Islet precursor cell (in vitro differentiated cells): ENCODE data around the gene PITPNM3.

Experiments used
- DNase-seq: peaks from one replicate; pipeline ENCODE4 v3.0.0-alpha.2; 2018

Gene PITPNM3

GRCh38 chr17:6525141-6525540 is 31.2 kb downstream of the PITPNM3 start:
- no peak for DNase-seq

GRCh38 chr17:6524520-6524919 is 31.8 kb downstream of the PITPNM3 start:
- DNase-seq, result no peak

DNA sequence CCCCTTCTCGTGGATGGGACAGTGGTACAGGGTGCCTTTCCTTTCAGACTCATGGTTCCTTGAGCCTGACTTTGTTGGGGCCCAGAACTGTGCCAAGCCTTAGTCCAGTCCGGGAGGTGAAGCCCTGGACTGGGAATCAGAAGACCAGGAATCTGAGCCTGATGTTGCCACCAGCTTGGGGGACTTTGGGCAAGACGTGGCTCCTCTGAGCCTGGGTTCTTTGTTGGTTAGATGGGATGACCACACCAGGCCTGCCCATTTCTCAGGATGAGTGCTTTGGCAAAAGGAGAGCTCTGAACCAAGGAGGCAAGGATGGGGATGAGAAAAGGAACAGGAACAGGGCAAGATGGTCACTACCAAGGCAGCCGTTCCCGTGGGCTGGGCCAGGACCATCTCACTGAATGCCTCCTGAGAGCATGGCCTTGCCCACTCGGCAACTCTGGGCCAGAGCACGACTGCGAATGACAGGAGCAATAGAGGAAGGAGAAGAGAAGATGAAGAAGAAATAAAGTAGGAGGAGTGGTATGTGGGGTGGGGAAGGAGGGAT is 32.5 kb downstream of the PITPNM3 start:
- peak; percentile 39 for DNase-seq

DNA sequence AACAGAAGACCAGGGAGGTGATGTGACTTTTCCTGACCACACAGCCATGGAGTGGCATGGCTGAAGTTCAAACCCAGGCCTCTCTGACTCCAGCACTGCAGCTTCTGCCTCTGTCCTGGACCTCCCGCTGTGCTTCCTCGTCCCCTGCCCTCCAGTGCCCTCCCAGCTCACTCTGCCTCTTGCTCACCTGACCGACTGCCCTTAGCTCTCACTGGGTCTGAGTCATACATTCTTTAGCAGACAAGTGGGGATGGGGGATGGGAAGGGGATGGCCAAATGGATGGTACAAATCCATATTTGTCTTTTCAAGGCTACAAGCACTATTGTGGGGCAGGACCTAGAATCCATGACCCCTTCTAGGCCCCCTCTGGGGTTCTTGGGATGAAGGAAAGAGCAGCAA is 33.0 kb downstream of the PITPNM3 start:
- DNase-seq, result peak; percentile 92

GRCh38 chr17:6521586-6521985 is 34.8 kb downstream of the PITPNM3 start:
- no peak for DNase-seq

GRCh38 chr17:6517062-6517461 is 39.3 kb downstream of the PITPNM3 start:
- no peak for DNase-seq

DNA sequence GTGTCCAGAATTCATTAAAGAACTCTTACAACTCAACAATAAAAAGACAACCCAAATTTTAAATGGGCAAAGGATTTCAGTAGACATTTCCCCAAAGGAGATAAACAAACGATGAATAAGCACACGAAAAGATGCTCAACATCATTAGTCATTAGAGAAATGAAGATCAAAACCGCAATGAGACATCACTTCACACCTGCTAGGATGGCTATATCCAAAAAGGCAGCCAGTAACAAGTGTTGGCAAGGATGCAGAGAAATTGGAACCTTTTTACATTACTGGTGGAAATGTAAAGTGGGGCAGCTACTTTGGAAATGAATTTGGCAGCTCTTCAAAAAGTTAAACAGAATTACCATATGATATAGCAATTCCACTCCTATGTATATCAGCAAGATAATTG is 42.0 kb downstream of the PITPNM3 start:
- DNase-seq, result no peak

GRCh38 chr17:6512552-6512951 is 43.8 kb downstream of the PITPNM3 start:
- no peak for DNase-seq

- peak; percentile 89 for DNase-seq
These were observed 45.9 kb downstream of the PITPNM3 start for GRCh38 chr17:6510321-6510977.

DNA sequence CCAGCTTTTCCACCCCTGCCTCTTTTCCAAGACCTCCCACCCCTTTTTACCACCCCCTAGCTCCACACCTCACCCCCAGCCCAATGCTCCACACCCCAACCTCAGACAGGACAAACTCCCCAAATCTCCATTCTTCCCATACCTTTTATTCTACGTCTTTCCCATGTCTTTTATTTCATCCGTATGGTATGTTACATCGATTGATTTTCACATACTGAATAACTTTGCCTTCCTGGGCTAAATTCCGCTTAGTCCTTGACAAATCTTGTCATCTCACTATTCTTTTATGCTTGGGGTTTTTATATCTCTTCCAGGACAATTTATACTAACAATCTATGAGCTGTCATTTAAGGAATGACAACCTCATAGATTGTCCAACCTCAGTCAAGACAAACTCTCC is 46.4 kb downstream of the PITPNM3 start:
- DNase-seq, result peak; percentile 29

DNA sequence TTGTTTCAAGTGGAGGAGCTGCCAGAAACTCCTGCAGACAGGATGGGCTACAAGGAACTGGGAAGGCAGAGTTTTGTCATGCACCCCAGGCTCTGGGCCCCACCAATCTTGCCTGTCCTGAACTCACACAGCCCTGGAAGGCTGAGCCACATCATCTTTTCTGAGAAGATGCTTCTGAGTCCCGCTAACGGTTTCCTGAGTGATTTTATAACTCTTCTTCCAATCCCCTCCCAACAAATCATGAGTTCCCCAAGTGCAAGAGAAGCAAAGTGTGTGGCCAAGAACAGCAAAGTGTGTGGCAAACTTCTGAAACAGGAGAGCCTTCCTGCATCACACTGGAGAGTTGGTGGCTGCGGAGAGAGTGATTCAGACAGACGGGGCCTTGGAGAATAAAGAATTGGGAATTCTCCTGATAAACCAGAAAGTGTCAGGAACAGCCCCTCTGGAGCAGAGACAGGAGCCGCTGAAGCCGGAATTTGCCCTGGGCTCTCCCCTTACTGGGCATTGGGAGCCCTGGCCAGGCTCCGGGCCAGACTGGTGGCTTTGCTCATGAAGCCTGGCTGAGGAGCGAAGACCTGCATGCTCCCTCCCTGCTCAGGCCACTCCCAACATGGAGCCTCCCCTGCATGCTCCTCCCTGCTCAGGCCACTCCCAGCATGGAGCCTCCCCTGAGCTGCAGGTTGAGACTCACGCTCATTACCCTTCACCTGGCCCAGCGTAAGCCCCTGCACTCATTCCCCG is 47.2 kb downstream of the PITPNM3 start:
- peak; percentile 56 for DNase-seq

DNA sequence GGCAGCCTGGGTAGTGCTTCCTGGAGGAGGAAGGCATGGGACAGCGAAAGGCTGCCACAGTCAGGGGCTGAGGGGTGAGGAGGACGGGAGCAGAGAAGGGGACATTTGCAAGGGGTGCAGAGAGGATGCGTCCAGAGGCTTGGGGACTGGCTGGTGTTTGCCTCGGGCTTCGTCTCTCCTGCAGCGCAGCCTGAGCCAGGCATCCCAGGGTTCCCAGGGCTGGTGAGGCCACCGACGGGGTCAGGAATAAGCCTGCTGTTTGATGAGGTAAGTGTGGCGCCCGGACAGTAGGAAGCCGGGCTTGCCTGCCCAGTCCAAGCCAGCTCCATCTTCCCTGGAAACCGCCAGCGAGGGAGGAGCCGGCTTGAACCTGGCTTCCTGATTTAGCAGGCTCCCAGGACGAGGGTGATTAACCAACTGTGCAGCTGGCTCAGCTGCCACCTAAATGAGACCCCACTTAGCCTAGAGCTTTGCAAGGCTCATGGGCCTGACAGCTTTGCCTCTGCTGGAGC is 47.8 kb downstream of the PITPNM3 start:
- peak; percentile 57 for DNase-seq

DNA sequence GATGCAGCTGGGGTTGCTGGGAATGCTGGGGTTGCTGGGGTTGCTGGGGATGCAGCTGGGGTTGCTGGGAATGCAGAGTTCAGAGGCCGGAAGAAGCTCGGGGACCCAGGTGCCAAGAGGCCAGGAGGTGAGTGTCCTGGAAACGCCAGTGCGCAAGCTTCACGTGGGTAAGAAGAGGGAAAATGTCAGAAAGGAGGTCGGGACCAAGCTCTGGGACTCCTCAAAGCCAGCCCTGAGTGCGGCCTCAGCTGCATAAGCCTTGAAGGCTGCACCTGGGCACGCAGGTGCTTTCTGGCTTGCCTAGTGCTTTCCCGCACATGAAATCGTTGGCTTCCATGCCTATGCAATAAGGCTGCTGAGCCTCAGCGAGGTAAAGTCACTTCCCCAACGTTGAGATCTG is 48.3 kb downstream of the PITPNM3 start:
- peak; percentile 40 for DNase-seq

DNA sequence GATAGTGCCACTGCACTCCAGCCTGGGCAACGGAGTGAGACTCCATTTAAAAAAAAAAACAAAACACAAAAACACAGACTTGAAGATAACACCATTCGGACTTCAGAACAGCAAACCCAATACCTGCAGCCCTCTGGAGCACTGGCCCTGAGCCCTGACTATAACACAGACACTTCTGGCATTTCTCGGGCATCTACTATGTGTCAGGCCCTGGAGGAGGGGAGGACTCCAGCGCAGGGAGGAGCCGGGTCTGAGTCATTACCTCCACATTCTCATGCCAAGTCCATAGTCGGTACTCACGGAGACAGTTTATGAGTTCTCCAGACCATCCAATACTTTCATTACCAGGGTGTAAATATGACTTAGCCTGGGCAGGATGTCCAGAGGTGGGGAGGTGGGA is 48.8 kb downstream of the PITPNM3 start:
- DNase-seq, result peak; percentile 61

DNA sequence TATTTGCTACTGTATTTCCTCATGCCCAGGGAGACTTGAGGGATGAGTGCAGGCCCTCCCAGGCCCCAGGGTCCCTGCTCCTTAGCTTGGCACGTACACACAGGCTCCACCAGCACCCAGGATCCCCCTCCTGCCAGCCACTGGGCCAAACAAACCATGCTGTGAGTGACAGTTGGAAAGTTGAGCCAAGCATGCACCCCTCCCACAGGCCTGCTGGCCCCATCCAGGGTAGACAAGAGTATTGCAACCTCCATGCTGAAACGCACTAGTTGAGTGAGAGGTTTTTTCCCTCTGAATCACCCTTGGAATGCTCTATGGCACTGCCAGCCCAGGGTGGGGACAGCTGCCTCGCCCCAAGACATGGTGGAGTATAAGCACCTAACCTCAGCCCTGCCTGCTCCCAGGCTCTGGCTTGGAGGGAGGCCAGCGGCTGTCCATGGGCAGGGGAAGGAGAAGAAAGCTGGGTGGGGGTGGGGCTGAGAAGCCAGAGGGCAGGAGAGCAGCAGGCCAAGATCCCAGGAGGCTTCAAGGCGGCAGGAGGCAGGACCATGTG is 49.6 kb downstream of the PITPNM3 start:
- peak; percentile 48 for DNase-seq

GRCh38 chr17:6505425-6506142 is 50.8 kb downstream of the PITPNM3 start:
- peak; percentile 50 for DNase-seq

DNA sequence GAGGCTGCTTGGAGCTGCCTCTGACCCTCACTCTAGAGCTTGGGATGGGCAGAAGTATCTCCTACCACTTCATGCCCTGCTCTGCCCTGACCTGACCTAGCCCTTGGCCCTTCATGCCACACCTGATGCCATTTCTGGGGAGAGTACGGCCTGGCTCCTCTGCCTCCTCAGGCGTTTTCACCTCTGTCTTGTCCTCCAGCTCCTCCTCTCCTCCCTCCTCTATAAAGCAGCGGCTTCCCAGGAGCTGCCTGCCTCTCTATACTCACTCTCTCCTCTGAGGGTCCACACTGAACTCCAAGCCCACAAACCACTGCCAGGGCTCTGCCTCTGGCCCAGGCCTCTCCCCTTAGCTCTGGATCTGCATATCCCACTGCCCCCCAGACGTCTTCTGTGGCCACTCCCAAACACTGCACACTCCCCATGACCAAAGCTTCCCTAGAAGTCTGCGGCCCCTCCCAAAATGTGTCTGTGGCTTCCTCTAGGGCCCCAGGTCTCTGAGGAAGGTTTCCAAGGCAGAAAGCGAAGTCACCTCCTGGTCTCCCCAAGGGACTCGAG is 52.6 kb downstream of the PITPNM3 start:
- peak; percentile 50 for DNase-seq

- peak; percentile 46 for DNase-seq
These were observed 53.4 kb downstream of the PITPNM3 start for GRCh38 chr17:6502871-6503509.

DNA sequence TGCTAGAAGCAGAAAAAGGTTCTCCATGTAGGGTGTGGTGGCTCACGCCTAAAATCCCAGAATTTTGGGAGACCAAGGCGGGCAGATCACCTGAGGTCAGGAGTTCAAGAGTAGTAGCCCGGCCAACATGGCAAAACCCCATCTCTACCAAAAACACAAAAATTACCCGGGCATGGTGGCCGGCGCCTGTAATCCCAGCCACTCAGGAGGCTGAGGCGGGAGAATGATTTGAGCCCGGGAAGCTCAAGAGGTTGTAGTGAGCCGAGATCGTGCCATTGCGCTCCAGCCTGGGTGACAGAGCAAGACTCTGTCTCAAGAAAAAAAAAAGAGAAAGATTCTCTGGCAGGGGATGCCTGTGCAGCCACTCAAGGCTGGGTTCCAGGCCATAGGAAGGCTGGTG is 54.2 kb downstream of the PITPNM3 start:
- DNase-seq, result no peak

DNA sequence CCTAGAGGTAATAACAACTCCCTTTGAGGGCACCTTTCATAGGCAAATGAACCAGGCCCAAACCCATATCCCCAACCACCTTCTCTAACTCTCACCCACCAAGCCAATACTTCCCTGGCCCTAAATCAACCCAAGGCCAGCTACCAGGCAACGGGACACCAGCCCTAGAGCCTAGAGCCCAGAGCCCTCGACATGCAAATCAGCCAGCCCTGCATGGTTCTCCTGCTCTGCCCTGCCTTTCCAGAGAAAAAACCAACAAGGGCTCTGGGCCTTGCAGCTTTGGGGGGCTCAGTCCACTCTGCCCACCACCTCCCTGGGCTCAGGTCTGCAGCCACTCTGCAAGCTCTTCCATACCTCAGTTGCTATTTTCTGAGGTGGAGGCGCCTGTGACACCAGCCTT is 55.0 kb downstream of the PITPNM3 start:
- DNase-seq, result no peak

DNA sequence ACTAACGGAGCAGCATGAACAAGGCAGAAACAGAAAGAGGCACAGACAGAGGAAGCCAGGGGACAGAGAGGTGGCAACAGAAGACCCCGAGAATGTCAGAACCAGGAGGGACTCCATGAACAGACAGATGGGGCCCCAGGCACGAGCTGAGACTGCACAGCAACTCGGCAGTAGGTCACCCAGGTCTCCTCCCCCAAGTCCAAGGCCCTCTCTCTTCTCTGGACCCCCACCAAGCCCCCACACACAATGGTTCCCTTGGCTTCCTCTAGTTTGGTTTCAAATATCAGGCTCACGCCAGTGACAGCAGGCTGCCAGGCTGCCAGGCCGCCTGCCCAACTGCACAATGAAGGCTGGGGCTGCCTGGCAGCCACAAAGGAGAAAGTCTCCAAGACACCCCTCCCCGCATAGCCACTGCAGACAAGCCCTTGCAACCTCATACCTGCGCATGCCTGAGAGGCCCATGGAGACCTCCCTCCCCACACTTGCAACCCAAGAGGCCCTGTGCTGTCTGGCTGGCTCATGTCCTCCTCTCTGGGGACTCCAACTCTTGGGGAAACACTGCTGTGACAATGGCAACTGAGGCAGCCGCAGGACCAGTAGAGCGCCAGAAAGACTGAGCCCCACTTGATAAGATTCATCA is 57.3 kb downstream of the PITPNM3 start:
- DNase-seq, result peak; percentile 48

GRCh38 chr17:6498356-6498755 is 58.0 kb downstream of the PITPNM3 start:
- DNase-seq, result peak; percentile 53
